ENCODE data around the gene ZBTB20.
"Not testable (repeated sequence)": the region's sequence is repeated elsewhere in the genome, so short reads cannot be mapped to it uniquely, and the experiment has no call there.

ZBTB20 gene

DNA sequence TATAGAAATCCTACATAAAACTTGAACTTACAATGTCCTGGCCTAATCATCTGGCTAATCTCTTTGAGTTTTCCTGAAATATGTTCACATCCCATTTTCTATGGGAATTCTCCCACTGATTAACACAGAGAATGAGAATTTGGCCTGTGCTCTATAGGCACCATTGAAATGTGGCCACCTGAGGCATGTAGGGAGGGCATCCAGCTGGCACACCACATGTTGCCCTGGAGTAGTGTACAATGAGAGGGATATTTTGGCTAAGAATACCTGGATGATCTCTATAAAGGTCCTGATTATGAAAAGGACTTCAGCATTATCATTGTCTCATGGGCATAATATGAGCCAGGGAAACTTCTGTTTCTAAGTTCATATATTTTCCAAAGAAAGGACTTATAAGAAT is 324.0 kb downstream of the ZBTB20 start:
- no peak for DNase-seq

DNA sequence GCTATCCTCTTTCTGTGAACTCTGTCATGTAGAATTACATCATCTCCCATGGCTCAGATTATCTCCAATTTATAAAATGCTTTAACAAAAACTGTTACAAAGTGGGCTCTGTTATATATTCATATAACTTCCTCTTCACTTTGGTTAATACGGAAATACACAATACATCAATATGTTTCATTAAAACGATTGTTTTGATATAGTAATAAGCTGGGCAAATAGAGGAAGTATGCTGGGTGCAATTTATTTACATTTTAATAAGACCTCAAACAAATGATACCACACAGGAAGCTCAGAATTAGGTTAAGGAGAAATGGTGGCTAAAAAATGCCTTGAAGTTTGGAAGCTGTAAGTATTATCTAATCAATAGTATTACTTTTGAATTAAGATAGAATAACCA is 331.0 kb downstream of the ZBTB20 start:
- no peak for DNase-seq

DNA sequence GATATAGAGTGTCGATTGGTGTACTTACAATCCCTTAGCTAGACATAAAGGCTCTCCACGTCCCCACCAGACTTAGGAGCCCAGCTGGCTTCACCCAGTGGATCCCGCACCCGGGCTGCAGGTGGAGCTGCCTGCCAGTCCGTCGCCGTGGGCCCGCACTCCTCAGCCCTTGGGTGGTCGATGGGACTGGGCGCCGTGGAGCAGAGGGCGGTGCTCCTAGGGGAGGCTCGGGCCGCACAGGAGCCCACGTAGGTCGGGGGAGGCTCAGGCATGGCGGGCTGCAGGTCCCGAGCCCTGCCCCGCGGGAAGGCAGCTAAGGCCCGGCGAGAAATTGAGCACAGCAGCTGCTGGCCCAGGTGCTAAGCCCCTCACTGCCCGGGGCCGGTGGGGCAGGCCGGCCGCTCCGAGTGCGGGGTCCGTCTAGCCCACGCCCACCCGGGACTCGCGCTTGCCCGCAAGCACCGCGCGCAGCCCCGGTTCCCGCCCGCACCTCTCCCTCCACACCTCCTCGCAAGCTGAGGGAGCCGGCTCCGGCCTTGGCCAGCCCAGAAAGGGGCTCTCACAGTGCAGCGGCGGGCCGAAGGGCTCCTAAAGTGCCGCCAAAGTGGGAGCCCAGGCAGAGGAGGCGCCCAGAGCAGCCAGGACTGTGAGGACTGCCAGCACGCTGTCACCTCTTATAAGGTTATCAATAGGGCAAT is 334.4 kb downstream of the ZBTB20 start:
- DNase-seq = not testable (repeated sequence)

DNA sequence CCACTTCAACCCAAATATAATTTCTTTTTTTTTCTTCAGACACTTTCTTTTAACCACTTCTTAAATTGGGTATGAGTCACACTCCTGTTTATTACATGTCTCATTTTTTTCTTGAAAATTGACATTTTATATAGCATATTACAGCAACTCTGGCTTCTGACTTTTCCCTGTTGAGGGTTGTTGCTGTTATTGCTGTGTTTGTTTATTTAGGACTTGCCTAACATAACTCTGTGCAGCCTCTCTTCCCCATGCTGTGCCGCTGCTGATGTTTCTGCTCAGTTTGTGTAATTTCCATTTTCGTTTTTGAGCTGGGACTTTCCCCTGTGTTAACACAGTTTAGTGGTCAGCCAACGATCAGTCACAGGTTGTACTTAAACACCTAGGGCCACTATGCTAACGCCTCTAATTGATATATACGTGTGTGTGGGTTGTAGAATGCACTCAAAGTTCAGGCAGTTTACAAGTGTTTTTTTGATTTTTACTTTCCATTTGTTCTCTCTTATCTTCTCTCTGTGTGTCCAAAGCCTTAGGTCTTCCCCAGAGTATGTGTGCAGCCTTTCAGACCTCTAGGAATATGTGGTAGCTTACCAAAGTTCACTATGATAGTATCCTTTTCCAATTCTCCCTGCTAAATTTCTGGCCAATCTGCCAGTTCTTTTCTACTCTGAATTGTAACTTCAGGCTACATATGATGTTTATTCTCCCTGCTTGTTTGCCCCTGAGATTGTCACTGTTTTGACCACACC is 337.2 kb downstream of the ZBTB20 start:
- DNase-seq = no peak

DNA sequence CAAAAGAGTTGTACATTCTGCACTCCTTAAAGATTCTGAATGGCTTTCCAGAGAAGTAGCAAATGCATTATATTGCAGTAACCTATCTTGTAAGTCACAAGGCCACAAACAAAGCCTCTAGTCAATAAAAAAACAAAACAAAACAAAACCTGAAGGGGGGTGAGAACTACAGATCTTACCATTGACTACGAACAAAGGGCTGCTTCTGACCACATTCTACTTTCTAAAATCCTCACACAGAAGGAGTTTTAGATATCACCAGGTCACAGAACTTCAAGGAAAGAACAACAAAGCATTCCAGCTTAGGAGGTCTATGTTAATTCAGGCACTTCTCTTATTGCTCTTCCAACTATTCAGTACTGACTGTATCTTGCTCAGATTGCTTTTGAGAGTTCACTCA is 343.0 kb downstream of the ZBTB20 start:
- no peak for DNase-seq

DNA sequence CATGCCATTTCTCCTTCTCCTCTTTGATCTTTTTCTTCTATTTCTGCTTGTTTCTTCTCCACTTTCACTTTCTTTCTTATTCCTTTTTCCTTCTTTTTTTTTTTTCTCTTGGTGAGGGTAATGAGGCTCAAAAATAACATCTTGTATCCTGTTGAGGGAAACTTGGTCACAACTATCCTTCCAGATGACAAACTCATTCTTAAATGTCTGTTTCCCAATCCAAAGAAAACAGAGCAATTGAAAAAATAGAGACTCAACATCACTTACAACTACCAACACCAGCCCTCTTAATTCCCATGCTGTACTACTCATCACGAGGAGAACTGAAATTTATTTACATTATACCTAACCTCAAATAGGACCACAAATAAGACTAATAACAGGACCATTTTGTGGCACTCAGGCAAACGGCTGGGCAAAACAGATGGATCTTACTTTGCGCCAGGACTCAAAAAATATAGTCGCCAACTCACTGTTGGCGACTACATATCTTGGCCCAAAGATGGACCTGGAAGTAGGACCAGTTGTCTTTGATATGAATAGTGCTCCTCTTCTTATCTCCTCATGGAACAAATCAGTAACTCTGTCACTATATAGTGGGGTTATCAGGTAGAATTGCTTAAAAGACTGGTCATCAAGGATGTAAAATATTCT is 343.9 kb downstream of the ZBTB20 start:
- no peak for DNase-seq

DNA sequence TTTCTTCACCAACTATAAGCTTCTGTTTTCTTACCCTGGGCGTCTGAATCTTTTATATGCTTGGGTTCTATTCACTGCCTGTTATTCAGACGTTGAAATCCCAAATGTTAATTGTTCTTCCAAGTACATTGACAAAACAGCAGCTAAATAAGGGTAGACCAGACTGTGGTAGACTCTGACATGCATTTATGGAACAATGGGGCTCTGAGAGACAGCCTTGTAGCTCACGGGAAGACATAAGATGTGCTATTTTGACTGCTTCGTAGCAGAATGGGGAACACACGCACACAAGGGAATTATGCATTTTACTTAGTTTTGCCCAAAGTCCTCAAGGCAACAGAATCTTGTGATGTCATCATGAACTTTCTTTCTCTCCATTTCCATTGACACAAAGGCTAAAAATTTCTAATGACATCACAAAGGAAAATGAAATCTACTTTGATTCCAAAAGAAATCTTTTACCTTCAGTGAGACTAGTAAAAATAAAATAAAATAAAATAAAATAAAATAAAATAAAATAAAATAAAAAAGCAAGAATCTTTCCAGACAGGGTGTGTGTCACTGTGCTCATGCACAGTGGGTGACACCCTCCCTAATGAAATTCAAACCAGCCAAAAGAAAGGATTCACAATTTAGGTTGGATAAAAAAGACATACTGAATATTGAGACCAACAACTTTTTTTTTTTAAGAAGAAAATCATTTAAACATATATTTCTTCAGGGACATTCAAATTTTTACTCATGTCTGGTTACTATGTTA is 346.6 kb downstream of the ZBTB20 start:
- no peak for DNase-seq

DNA sequence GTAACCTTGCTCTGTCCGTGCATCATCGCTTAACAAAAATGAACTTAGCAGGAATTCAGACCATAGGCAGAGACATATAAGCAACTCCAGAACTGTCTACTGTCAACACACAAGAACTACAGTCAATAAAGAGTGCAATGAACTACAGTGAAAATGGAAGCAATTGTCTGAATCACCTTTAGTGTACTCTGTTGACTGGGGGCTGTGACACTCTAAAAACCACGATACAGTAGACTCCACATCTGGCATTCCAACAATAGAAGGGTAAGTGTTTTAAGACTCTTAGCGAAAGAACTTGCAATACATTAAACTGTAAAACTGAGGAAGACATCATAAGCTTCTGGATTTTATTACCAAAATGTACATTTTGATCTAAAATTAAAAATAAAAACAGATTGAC is 347.3 kb downstream of the ZBTB20 start:
- no peak for DNase-seq

DNA sequence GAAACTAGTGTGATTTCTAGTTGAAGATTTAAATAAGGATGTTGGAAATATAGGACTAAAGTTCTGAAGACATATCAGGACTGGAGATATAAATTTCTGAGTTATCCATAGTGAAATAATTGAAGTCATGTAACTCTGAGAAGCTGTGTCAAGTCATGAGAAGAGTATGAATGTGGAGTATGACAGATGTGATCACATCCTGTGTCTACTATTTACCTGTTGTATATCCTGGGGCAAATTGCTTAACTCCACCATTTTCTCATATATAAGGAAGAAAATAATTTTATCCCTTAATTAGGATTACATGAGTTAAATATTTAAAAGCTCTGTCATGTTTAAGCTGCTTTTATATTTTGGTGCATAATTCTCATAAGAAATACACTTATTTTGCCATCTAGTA is 350.3 kb downstream of the ZBTB20 start:
- DNase-seq = no peak

DNA sequence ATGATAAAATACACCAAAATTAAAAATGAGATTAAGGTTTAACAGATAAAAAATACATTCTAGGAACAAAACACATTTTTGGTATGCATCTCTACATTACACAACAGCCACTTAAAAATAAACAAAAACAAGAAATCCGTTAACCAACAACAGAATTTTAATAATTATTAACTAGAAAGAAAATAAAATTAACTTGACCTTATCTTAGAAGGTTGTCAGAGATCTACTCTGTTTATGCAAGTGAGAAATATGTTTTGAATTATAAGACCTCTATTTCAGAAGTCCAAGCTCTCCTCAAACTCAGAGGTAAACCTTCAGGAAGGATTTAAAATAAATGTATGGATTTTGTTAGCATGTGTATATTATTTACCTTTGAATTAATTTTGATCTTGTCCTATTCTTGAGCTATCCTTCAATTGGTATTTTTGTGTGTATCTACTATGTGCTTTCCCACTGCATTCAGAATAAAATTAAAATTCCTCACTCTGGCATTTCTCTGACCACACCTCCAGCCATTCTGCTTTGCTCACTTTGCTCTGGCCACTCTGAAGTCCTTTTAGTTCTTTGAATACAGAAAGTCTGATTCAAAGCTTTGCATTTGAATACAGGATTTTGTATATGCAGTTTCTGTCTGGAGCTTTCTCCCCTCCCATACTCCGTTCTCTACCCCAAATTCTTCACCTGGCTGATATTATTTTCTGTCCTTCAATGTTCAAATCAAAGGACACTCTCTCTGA is 352.0 kb downstream of the ZBTB20 start:
- no peak for DNase-seq

DNA sequence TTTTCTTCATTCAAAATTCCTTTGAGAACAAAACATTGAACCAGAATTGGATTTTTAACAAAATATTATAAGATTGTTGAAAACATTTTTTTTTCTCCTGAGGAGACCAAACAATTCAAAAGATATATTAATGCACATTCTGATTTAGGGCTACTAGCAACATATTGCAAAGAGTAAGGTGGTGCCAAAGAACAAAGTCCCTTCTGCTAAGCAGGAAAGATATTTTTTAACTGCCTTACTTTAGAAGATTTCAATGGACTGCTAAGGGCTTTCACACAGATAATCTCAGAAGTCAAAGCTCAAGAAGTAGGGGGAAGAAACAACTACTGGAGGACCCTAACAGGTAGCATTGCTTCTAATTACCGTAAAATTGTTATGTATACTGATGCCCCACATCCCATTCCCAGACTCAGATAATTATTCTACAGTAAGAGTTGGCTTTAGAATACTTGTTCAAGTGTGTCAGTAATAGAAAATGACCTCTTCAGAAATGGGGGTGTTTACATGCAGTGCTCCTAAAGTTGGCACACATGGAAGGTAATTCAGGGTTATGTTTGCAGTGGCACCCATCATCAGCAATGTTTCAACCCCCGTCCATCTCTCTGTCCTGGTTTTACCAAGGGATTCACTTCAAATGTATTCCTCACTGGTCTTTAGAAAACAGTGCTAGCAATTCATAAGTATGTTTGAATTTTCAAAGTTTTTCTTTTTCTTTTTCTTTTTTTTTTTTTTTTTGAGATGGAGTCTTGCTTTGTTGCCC is 354.7 kb downstream of the ZBTB20 start:
- no peak for DNase-seq

DNA sequence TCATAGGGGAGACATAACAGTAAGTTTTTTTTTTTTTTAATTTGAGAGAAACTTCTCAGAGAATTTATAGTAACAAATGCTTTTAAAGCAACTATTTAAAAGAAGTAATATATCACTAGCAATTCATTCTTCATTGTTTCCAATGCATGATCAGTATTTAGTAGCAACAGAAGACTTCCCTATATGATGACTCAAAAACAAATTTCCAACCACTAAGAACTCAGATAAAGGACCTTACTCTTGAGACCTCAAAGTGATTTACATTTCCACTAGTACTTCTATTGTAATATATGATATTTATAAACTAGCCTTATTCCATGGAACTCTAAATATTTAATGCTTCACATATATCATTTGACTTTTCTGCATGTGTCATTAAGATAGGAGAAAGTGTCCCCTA is 356.3 kb downstream of the ZBTB20 start:
- no peak for DNase-seq

DNA sequence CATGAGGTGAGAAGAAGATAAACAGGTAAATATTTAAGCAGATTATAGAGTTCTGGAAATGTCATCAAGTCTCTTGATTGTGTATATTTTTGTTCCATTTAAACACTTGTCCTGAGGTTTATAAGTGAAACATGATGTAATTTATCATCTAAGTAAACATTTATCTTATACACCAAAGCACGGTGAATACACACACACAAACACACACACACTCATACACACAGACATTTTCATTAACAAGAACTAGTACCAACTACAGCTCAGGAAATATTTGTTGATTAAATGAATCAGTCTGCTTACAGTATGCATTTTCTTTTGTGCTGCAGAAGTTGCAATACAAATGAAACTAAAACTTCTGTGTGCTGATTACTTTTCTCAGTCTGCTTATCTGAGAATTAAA is 357.3 kb downstream of the ZBTB20 start:
- DNase-seq = no peak

DNA sequence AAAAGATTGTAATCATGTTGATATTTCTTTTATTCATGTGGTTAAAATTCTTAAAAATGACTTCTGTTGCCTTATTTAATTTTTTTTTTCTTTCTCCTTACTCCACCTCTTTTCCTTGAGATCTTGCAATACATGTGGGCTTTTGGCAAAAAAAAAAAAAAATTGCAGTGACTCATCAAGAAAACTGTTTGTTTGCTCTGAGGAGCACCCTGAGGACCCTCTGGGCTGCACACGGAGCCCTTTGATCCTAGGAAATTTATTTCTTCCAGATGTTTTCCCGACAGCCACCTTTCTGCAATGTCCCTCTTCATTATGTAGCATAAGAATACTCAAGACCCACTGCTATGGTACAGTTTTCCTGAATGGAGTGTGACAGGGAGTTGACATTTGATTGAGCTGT is 371.7 kb downstream of the ZBTB20 start:
- DNase-seq = no peak

DNA sequence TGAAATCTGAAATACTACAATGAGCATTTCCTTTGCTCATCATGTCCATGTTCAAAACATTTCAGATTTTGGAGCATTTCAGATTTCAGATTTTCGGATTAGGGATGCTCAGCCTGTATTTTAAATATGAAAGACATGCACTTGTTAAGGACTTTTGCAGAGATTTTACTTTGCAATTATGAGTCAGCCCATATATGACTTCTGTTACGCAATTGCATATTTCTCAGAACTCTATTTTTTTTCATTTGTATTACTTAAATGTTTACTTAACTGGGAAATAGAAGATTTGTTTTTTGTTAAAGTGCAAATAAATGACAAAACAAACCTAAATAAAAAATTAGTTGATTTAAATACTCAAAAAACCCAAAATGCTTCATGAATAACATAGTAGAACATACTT is 376.2 kb downstream of the ZBTB20 start:
- DNase-seq = no peak

DNA sequence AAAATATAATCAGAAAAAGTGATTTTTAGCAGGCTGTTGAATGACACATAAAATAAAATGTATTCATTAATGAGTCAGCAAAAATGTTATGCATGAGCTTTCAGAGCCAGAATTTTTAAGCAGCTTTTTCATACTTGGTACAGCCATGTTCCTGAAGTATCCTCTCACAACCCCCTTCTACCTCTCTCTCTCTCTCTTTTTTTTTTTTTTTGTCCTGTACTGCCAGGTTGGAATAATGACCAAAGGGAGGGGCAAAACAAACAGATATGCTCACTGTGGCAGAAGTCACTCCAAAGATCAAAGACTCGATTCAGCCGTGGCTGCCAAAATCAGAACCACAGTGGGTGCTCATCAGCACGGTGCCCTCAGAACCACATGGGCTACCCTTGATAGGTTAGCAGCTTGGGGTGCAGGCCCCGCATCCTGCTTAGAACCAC is 383.0 kb downstream of the ZBTB20 start:
- no peak for DNase-seq

DNA sequence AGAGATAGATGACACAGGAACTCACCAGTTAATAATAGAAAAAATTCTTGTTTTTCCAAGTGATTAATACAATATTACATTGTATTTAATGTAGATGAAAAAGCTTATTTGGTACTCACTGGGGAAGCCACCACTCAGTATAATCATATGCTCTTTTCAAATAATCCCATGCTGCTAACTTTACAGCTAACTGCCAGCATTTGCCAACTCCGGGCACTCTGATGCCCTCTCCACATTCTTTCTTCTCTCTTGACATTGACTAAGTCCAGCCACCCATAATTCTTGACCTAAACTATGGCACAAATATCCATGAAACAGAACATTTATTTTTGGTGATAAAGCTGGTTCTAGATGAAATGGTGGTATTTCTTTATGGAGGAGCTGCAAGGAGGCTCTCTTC is 384.9 kb downstream of the ZBTB20 start:
- no peak for DNase-seq

DNA sequence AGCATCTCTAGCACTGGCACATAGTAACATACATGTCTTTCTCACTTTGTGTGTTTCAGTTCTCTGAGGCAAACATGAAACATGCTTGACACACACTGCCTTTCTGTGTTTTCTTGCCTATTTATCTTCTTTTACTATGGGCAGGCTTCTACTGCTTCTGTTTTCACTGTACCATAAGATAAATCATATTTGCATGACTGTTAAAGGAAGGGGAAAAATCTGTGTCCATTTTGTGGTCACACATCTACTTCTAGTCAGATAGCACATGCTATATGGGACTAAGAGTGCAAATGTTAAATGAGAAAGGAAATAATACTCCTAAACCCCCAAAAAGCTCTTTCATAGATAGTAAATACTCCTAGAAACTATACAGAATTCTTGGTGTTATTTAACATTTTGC is 386.4 kb downstream of the ZBTB20 start:
- DNase-seq = no peak

DNA sequence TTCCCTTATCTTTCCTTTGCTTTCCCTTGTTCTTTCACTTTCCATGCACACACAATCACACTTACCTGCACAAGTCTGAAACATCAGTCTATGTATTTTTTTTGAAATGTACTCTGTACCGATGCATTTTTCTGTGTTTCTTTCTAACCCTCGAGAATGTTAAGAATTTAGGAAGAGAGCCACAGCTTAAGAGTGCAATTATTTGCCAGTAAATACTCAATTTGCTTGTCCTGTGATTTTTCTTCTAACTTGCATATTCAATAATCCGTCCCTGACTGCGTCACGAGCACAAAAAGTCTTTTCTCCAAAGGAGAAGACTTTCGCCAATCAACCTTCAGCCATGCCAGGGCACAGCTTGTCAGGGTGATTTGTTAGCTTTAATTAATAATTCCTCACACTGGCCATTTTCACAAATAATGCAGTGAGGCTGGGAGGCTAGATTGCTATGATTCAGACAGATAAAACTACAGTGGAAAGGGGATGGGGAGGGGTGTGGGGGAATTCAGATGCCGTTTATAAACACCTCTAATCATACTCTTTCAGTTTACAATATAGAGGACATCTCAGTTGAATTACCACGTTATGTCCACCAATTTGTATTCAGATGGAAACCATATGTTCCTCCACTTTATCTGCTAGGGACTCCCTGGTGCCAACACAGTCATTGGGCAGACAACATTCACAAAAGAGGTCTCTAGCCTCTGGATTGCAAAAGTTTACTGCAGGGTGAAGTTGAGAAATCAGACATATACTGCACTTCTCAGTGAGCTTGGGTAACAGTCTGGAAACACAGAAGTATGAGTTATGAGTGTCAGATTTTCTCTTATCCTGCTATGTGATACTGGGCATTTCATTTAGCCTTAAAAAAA is 388.0 kb downstream of the ZBTB20 start:
- DNase-seq = no peak

DNA sequence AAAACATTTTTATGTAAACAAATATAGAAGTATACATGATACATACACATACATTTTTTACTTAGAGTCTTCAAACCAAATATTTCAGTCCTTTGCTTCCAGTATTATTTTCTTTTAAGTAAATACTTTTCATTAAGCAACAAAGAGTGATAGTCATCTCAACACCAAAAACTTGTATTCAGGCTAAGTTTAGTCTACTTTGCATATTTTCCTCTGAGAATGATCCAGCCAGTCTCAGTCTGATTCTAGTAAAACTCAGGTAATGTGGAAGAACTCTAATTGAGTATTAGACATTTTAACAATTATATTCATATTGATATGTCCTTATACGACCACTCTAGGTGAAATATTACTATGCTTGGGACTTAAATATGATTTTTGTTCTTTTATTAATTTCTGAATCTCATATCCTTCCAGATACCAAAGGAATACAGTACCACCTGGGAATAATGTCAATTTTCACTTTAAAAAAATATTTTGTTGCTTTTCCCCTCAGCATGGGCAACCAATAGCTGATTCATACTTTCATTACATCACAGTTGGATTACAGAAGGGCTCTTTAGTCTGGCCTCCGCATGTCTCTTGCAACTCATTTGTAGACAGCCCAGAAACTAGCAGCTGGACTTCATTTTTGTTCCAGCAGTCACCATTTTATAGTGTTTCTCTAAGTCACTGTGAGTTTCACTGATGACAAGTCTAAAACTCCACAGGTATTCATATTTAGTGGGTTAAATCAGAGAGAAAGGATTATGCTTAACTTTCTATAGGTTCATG is 390.4 kb downstream of the ZBTB20 start:
- DNase-seq = no peak

All from stimulated activated CD4-positive, alpha-beta T cell treated with anti-CD3 and anti-CD28 coated beads, Interleukin-1b, Interleukin-23, amount 100 ng/mL, for 48 hours (primary cell).